ENCODE measurements around the gene POLD2. TPM values are rescaled to one million over a fixed set of nuclear protein-coding genes. Genes with fewer than 3 reads are reported as not detected.

The POLD2 gene
- total and polyA plus RNA-seq, 2 donors (not counting 1 experiment from before 2014, with no cell fraction given) = 69.8 to 76.5 TPM

DNA sequence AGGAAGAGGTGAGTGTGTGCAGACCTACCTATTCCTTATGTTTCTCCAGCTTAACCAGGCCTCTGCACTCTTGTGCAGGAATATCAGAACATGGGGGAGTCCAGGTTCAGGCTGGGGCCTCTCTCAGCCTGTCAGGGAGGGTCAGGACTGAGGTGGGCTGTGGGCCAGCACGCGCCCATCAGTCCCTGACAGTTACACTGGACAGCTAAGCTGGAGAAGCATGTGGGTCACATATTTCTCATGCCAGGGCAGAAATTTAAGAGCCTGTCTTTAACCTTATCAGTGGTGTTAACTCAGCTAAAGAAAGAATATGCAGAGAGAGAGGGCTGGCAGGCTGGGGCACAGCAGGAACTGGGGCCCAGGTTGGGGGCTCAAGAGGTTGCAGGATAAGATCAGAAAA, 8.7 kb upstream of the POLD2 start:
- no peak for DNase-seq (ENCODE audit: low read depth in 2 of 2)
- no peak overlapping the region for H2AFZ ChIP-seq (ENCODE audit: low read length)
- H3K4me1 ChIP-seq (ENCODE audit: control insufficient read depth, extremely low read depth, insufficient read depth, low read length) = no peaks in the 10 kb centered on the region
- no peaks in the 10 kb centered on the region for H3K9me3 ChIP-seq (ENCODE audit: control insufficient read depth, insufficient read depth, low read depth, low read length)
- no peak overlapping the region for H3K9ac ChIP-seq (ENCODE audit: insufficient read depth, low read length)
- no peaks in the 10 kb centered on the region for H4K20me1 ChIP-seq (ENCODE audit: control insufficient read depth, extremely low read depth, insufficient read depth, low read length)
- H3K4me2 ChIP-seq (ENCODE audit: extremely low read depth, insufficient read depth, low read length) = no peak overlapping the region
- no peaks in the 10 kb centered on the region for H3K79me2 ChIP-seq (ENCODE audit: control insufficient read depth, insufficient read depth, low read length)
- no peaks in the 10 kb centered on the region for H3K36me3 ChIP-seq (ENCODE audit: control insufficient read depth, insufficient read depth, low read length)
- H3K27ac ChIP-seq (ENCODE audit: insufficient read depth, low read length) = no peak overlapping the region
- H3K27me3 ChIP-seq (ENCODE audit: control insufficient read depth, insufficient read depth, low read length) = no peaks in the 10 kb centered on the region
- TF ChIP-seq CTCF (conservative IDR thresholded peaks at IDR 0.05 in 1 of 2, IDR thresholded peaks at IDR 0.05 in 1 of 2; ENCODE audit: low read depth in 1 of 2, low read length in 2 of 2) = no peak
- TF ChIP-seq EZH2 (IDR thresholded peaks at IDR 0.05; ENCODE audit: low read length, missing control alignments) = no peak
- no peak overlapping the region for H3K4me3 ChIP-seq (replicated peaks in 1 of 4; ENCODE audit: control extremely low read depth in 1 of 4, insufficient read depth in 1 of 4, low read depth in 3 of 4, low read length in 4 of 4)

- Histone ChIP-seq H3K4me3 (replicated peaks in 1 of 4; ENCODE audit: control extremely low read depth in 1 of 4, insufficient read depth in 1 of 4, low read depth in 3 of 4, low read length in 4 of 4) (no peak overlapping the region), H3K27me3 (ENCODE audit: control insufficient read depth, insufficient read depth, low read length) (no peaks in the 10 kb centered on the region), H3K4me1 (ENCODE audit: control insufficient read depth, extremely low read depth, insufficient read depth, low read length) (no peaks in the 10 kb centered on the region), H4K20me1 (ENCODE audit: control insufficient read depth, extremely low read depth, insufficient read depth, low read length) (no peaks in the 10 kb centered on the region), H3K4me2 (ENCODE audit: extremely low read depth, insufficient read depth, low read length) (no peak overlapping the region), H3K79me2 (ENCODE audit: control insufficient read depth, insufficient read depth, low read length) (no peaks in the 10 kb centered on the region), H3K9ac (ENCODE audit: insufficient read depth, low read length) (no peak overlapping the region), H3K9me3 (ENCODE audit: control insufficient read depth, insufficient read depth, low read depth, low read length) (no peaks in the 10 kb centered on the region), H3K36me3 (ENCODE audit: control insufficient read depth, insufficient read depth, low read length) (no peaks in the 10 kb centered on the region), H3K27ac (ENCODE audit: insufficient read depth, low read length) (no peak overlapping the region), H2AFZ (ENCODE audit: low read length) (no peak overlapping the region)
- peak in 1 of 2 donors; percentile 42 for DNase-seq (ENCODE audit: low read depth in 2 of 2)
- peak; percentile 19 to 45 for TF ChIP-seq CTCF (conservative IDR thresholded peaks at IDR 0.05 in 1 of 2, IDR thresholded peaks at IDR 0.05 in 1 of 2; ENCODE audit: low read depth in 1 of 2, low read length in 2 of 2)
- TF ChIP-seq EZH2 (IDR thresholded peaks at IDR 0.05; ENCODE audit: low read length, missing control alignments) = no peak
These were observed 8.1 kb upstream of the POLD2 start for GRCh38 chr7:44131173-44132029.

DNA sequence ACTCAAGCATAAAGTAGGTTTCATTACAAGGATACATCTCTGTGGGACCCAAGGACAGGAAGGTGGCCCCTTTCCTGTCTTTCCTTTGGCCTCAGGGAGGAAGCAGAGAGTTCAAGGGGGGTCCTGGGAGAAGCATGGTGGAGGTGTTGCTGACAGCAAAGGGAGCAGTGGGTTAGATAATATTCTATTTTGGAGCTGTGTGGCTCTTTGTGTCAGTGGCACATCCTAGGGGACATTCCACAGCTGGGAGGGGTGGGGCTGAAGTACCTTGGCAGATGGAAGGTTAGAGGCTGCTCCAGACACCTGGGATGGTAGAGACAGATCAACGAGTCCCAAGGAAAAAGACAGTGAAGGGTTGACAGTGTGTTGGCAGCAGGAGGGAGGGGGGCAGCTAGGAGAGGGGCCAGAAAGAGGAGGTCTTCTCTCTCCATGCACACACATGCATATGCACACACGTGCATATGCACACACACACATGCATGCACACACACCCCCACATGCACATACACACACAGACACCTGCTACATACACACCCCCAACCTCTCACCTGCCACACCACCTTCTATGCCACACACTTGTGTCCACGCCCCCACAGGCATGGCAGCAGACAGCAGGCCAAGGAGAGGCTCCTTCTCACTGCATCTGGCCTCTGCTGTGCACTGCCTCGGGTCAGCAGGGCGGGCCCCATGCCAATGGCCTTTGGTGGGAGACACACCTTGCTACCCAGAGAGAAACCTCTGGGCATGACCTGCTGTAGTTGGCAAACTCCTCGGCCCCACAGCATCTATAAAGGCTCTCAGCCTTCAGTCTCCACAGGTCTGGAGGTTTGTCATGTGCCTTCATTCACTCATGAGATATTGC, 5.6 kb upstream of the POLD2 start:
- no peak for DNase-seq (ENCODE audit: low read depth in 2 of 2)
- no peak overlapping the region for H2AFZ ChIP-seq (ENCODE audit: low read length)

More for the DNA sequence above, 5.6 kb upstream of the POLD2 start:
- Histone ChIP-seq H3K4me3 (replicated peaks in 1 of 4; ENCODE audit: control extremely low read depth in 1 of 4, insufficient read depth in 1 of 4, low read depth in 3 of 4, low read length in 4 of 4) (no peak overlapping the region), H3K4me1 (ENCODE audit: control insufficient read depth, extremely low read depth, insufficient read depth, low read length) (peaks cover 2% of the 10 kb centered on the region), H3K9me3 (ENCODE audit: control insufficient read depth, insufficient read depth, low read depth, low read length) (no peaks in the 10 kb centered on the region), H3K36me3 (ENCODE audit: control insufficient read depth, insufficient read depth, low read length) (no peaks in the 10 kb centered on the region), H3K27me3 (ENCODE audit: control insufficient read depth, insufficient read depth, low read length) (no peaks in the 10 kb centered on the region), H4K20me1 (ENCODE audit: control insufficient read depth, extremely low read depth, insufficient read depth, low read length) (no peaks in the 10 kb centered on the region), H3K4me2 (ENCODE audit: extremely low read depth, insufficient read depth, low read length) (no peak overlapping the region), H3K79me2 (ENCODE audit: control insufficient read depth, insufficient read depth, low read length) (no peaks in the 10 kb centered on the region), H3K9ac (ENCODE audit: insufficient read depth, low read length) (no peak overlapping the region), H3K27ac (ENCODE audit: insufficient read depth, low read length) (no peak overlapping the region)
- TF ChIP-seq EZH2 (IDR thresholded peaks at IDR 0.05; ENCODE audit: low read length, missing control alignments) (no peak), CTCF (conservative IDR thresholded peaks at IDR 0.05 in 1 of 2, IDR thresholded peaks at IDR 0.05 in 1 of 2; ENCODE audit: low read depth in 1 of 2, low read length in 2 of 2) (no peak)
